M059J (cell line): ENCODE measurements around the gene RAB43. TPM values are rescaled to one million over a fixed set of nuclear protein-coding genes. Genes with fewer than 3 reads are reported as not detected.

Experiments used
- DNase-seq: peaks from one replicate; pipeline ENCODE4 v3.0.0-alpha.2; 2012; ENCODE audit warnings: low read depth
- total RNA-seq: library from RNA; depleted of rRNA; stranded (reverse); fragments of >200 nt; shearing (Covaris generic); gene quantifications from 2 replicates; pipeline ENCODE4 v1.2.3, GENCODE V29; 2014; rRNA removed

RAB43 gene
- total RNA-seq, 1 experiment from 2014 or later: 21.1 TPM

- peak; percentile 31 for DNase-seq
Measured at GRCh38 chr3:129039271-129040038, 82.1 kb downstream of the RAB43 start.

GRCh38 chr3:129038121-129038855, 83.3 kb downstream of the RAB43 start:
- no peak for DNase-seq

Other genes starting within 250 kb of the RAB43 start
- gene ACAD9, start 242.2 kb downstream of the RAB43 start, total RNA-seq: 28.0 and 43.3 TPM in 2 replicates
- 0.27 TPM in 1 of 2 replicates, not detected in the other for gene CFAP92, start 127.7 kb downstream of the RAB43 start, total RNA-seq
- not detected in 2 replicates for gene EFCC1, start 120.5 kb downstream of the RAB43 start, total RNA-seq
- gene GP9, start 61.0 kb downstream of the RAB43 start, total RNA-seq: not detected in 2 replicates
- gene ISY1, start 39.3 kb upstream of the RAB43 start, total RNA-seq: 34.9 and 70.7 TPM in 2 replicates
- gene CNBP, start 62.1 kb upstream of the RAB43 start, total RNA-seq: 375 and 380 TPM in 2 replicates
- 203 and 347 TPM in 2 replicates for gene COPG1, start 127.8 kb upstream of the RAB43 start, total RNA-seq
- gene HMCES, start 157.1 kb upstream of the RAB43 start, total RNA-seq: 41.4 and 46.4 TPM in 2 replicates